NOMO-1 treated with dmso at 0.1 percent for 144 hours (cell line): Measurements from ENCODE around the gene INKA1.

ENCODE experiments used
- DNase-seq: peaks from one replicate; lab custom pipeline; 2025; ENCODE audit not compliant: unreplicated experiment; lab: John Stamatoyannopoulos, UW

Gene INKA1

DNA sequence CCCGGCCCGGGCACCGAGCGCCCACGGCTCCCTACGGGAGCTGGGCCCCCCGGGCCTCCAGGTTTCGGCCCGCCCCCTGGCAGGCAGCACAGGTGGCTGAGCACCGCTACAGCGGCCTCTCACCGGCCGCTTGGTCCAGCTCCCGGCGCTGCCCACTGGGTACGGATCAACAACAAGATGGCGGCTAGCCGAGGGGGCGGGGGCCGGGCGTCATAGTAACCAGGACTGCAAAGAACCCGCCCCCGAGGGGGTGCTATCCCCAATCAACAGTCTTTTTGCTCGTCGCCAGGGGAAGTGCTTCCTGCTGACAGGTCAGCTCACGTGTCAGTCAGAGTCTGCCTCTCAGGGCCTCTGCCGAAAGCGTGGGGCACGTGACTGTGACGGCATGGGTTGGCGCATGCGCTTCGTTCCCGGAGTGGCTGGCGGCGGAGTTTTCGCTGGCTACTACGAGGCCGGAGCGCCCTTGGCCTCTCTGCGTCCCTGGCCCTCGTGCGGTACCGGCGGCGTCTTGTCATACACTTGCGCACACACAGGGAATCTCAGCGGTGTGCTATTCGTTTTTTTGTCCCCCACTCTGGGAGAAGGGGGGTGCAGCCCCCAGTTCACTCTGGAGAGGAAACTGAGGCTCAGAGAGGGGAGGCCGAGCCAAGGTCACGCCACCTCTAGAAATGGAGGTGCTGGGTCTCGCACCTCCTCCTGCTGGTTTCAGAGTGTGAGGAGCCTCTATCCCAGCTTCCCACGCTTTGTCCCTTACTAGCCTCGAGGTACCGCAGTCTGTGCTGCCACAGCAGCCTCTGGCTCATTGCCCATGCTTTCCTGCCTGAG, 16.5 kb upstream of the INKA1 start, which contains the start of gene IP6K1:
IP6K1 (minus strand) TSS at position 186 of the 825 bp plus-strand sequence. CDS start 38,502 bp downstream, outside the sequence.
- DNase-seq: peak; percentile 99

DNA sequence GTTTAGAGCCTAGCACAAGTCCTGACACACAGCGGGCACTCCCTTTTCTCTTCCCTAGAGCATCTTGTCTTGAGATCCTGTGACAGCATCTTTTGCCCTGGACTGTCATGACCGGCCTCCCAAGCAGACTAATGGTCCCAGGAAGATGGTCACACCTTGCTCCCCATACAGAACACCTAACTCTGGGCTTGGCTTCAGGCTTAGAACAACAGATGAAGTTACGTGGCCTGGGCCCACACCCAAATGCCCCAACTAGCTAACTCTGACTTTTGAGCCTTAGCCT, 15.9 kb upstream of the INKA1 start:
- no peak for DNase-seq

GRCh38 chr3:49787536-49787935, 15.5 kb upstream of the INKA1 start:
- no peak for DNase-seq

DNA sequence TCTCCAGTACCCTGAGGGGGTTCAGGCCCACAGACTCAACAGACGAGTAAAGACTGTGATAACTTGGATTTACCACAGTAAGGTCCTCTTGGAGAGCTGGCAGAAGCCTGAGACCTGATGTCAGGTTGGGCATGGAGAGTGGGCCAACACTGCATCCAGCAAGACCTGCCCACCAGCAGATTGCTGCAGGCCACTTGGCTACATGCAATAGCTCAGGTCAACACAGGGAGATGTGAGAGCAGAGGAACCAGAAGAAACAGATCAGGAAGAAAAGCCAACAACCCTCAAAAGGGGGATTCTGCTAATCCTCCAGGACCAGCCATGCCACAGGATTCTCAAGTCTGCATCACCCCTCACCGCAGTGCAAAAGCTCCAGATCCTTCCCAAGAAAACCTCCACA, 15.0 kb upstream of the INKA1 start:
- no peak for DNase-seq

- DNase-seq: no peak
Observed at GRCh38 chr3:49790626-49791411, 12.2 kb upstream of the INKA1 start.

DNA sequence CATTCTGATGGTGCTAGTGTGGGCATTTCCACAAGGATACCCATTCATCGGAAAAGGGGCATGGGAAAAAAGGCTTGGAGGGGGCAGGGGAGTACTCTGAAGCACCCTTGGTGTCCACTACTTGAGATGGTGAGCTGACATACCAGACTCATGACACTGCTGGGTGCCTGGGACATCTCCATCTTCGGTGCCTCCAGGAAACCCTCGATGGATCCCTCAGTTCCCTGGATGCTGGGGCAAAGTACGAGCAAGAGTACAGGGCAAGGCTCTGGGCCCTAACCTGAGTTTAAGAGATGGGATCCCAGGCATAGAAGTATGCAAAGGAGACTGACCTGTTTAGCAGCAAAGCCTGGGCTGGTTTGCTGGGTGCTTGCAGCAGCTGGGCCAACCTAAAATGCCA, 11.5 kb upstream of the INKA1 start:
- no peak for DNase-seq

DNA sequence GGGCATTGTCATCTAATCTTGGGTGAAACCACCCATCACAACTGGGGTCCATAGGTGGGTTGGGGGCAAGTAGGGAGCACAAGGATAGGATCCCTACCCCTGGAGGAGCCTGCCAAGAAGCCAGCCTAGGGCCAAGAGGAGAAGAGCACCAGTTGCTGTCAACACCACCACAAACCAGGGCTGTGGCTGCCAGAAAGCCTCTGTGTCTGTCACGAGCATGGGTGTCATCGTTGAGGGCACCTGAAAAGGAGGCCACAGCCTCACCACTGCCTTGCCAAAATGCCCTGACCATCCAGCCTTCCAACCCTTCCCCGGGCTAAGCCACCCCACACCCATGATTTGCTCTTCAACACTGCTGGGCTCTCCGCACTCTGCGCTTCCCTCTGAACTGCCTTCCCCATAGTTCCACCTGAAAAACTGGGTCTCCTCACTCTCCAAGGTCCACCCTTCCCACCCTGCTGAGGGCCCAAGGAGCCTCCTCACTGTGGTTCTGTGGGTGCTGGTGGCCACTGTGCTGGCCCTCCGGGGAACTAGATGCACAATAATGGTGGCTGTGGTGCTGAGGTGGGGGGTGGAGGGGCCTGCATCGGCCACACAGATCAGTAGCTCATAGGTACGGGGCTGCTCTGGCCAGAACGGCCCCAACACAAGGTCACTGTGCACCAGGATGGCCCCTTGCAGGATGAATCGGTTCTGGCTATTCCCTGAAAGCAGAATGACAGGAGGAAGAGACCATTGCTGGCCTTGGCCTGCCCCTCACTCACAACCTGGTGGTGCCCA, 10.5 kb upstream of the INKA1 start:
- no peak for DNase-seq

- DNase-seq: no peak
Observed at GRCh38 chr3:49793486-49794085, 9.5 kb upstream of the INKA1 start.

GRCh38 chr3:49794431-49794830, 8.6 kb upstream of the INKA1 start:
- DNase-seq: no peak

GRCh38 chr3:49794926-49795905, 7.8 kb upstream of the INKA1 start:
- DNase-seq: no peak

DNA sequence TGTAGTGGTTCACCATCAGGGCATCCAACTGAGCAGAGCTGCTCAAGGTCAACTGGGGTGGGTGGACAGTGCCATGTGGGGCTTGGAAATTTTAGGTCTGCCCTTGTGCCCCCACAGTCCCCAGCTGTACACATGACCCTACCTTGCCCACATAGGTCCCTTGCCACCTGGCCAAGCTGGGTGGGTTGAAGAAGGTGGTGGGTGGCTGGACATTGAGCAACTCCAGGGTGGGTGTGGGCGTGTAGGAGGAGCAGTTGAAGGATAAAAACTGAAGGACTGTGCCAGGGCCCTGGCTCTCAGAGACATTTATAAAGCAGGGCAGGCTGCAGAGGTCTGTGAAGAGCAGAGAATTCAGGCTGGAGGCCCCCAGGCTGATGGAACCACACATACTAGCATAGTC, 4.0 kb upstream of the INKA1 start:
- no peak for DNase-seq

DNA sequence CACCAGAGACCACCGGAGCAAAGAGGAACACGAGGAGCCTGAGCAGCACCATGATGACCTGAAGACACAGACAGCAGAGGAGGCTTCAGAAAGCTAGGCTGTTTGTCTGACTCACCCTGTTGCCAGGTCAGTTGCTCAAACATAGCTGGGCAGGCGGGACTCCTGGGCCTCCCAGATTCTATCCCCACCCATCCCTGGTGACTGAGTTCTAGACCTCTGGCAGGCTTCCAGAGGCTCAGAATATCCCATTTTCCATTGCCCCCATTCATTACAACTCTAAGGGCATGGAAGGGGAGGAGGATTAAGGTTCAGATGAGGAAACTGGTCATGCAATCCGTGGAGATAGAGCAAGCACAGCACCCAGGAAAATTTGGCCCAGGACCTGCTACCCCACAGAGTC, 3.3 kb upstream of the INKA1 start, which contains the start of gene CDHR4:
CDHR4 (minus strand) TSS at position 113 of the 400 bp plus-strand sequence; CDS start at position 52, 61 bp downstream.
- DNase-seq: no peak

GRCh38 chr3:49801160-49801559, 1.9 kb upstream of the INKA1 start:
- DNase-seq: no peak

GRCh38 chr3:49803465-49804140, 542 bp downstream of the INKA1 start:
- peak; percentile 39 for DNase-seq

DNA sequence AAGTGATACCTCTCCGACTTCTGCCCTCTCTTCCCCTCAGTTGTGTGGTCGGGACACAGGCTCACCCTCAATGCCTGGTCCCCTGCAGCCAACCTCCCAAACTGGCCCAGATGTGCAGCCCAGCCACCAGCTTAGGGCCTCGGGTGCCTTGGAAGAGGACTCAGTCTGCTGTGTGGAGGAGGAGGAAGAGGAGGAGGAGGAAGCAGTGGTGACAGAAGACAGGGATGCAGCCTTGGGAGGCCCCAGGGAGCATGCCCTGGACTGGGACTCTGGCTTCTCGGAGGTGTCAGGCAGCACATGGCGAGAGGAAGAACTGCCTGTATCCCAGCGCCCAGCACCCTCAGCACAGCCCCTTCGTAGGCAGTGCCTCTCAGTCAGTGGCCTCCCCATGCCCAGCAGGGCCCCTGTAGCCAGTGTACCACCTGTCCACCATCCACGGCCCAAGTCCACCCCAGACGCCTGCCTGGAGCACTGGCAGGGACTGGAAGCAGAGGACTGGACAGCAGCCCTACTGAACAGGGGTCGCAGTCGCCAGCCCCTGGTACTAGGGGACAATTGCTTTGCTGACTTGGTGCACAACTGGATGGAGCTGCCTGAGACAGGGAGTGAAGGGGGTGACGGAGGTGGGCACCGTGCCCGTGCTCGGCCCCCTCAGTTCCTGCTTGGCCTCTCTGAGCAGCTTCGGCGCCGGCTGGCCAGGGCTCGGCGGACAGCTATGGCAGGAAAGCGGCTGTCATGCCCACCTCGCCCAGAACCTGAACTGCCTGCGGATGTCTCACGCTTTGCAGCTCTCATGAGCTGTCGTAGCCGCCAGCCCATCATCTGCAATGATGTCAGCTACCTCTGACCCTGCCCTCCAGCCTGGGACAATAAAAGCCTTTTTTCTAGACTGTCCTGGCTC, 1.3 kb downstream of the INKA1 start:
- no peak for DNase-seq

- DNase-seq: peak; percentile 60
Observed at GRCh38 chr3:49805367-49805782, 2.3 kb downstream of the INKA1 start.

DNA sequence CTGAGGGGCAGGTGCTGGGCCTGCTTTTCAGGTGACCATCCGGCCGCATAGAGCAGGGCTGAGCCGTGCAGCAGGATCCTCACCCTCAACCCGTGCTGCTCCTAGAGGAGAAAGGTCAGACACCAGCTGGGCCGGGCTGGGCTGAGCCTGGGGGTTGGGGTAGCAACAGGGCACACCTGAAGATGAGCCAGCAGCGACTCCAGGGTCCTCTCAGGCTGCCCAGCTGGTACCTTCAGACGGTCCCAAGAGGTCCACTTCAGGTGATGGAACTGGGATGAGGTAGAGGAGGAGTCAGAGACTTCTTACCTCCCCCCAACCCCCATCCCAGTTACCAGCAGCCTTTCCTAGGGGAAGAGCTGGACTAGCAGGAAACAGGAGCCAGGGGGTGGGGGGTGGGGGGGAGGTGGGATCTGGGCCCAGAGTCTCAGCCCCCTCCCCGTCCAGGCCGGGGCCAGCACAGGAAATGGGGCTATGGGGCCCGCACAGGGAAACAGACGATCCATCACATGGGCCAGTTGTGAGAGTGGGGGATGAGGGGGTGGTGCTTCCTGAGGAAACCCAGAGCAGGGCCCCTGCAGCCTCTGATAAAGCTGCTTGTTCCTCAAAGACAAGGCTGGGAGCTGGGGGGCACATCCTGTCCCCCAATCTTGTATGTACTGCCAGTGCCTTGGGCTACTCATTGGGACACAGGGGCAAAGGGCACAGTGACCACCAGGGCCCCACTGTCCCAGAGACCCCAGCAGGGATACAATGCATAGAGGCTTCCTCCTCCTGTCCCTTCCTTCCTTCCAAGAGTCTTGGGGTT, 3.0 kb downstream of the INKA1 start:
- peak; percentile 44 for DNase-seq
